ENCODE measurements around the gene UGT1A6.

Gene UGT1A6

GRCh38 chr2:233817361-233817911, 124.7 kb downstream of the UGT1A6 start:
- no peak overlapping the region for H3K27ac Mint-ChIP-seq
- no peaks in the 10 kb centered on the region for H3K36me3 Mint-ChIP-seq (ENCODE audit: low read depth)
- H3K4me3 Mint-ChIP-seq = no peak overlapping the region
- DNase-seq = no peak
- no peaks in the 10 kb centered on the region for H3K9me3 Mint-ChIP-seq
- no peaks in the 10 kb centered on the region for H3K4me1 Mint-ChIP-seq (ENCODE audit: low read depth)
- peaks cover 2% of the 10 kb centered on the region for H3K27me3 Mint-ChIP-seq

- Mint-ChIP-seq H3K36me3 (ENCODE audit: low read depth) (no peaks in the 10 kb centered on the region), H3K27ac (no peak overlapping the region), H3K9me3 (no peaks in the 10 kb centered on the region), H3K4me1 (ENCODE audit: low read depth) (no peaks in the 10 kb centered on the region), H3K27me3 (peaks cover 2% of the 10 kb centered on the region), H3K4me3 (no peak overlapping the region)
- peak; percentile 13 for DNase-seq
Observed at GRCh38 chr2:233817995-233818638, 125.4 kb downstream of the UGT1A6 start.

GRCh38 chr2:233818639-233819621, 126.2 kb downstream of the UGT1A6 start:
- Mint-ChIP-seq H3K36me3 (ENCODE audit: low read depth) (no peaks in the 10 kb centered on the region), H3K27me3 (peaks cover 2% of the 10 kb centered on the region), H3K27ac (no peak overlapping the region), H3K9me3 (no peaks in the 10 kb centered on the region), H3K4me1 (ENCODE audit: low read depth) (no peaks in the 10 kb centered on the region), H3K4me3 (no peak overlapping the region)
- peak; percentile 15 for DNase-seq

DNA sequence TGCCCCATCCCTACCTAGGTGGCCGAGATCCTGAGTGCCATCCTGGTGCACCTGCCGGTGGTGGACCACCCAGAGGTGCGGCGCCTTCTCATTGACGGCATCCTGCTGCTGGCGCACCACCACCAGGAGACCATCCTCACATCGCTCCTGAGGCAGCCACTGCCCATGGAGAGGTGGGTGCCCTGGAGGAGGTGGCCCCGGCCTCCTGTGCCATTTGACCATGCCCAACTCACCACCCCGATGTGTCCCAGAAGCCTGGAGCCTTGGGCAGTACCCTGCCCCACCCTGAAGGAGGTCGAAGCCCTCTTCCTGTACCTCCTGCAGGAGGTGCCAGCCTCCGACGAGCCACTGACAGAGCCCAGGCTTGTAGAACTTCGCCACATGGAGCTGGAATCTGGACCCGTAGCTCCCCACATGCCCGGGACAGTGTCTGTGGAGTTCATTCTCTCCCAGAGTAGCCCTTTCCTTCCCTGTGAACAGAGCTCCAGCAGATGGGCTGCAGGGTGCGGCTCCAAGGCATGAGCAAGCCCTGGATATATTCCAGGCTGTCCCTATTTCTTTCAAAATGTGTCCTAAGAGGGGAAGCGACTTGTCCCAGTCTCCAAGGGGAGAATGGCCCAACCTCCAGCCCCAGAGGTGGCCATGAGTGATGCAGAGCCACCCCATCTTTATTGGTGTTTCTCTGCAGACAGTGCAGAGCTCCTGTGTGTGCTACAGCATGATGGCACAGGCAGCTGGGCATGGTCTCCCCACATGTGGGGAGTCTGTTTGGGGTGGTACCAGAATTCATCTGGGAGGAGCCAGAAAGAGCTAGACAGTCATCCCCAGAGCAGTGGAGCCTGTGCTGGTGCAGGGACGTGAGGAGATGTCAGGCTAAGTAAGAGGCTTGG, 127.4 kb downstream of the UGT1A6 start:
- no peaks in the 10 kb centered on the region for H3K27me3 Mint-ChIP-seq
- no peaks in the 10 kb centered on the region for H3K9me3 Mint-ChIP-seq
- H3K36me3 Mint-ChIP-seq (ENCODE audit: low read depth) = no peaks in the 10 kb centered on the region
- H3K4me1 Mint-ChIP-seq (ENCODE audit: low read depth) = no peaks in the 10 kb centered on the region
- no peak overlapping the region for H3K4me3 Mint-ChIP-seq
- DNase-seq = no peak
- no peak overlapping the region for H3K27ac Mint-ChIP-seq

GRCh38 chr2:233820774-233821105, 128.1 kb downstream of the UGT1A6 start:
- no peaks in the 10 kb centered on the region for H3K36me3 Mint-ChIP-seq (ENCODE audit: low read depth)
- no peaks in the 10 kb centered on the region for H3K9me3 Mint-ChIP-seq
- H3K27ac Mint-ChIP-seq = no peak overlapping the region
- H3K4me3 Mint-ChIP-seq = no peak overlapping the region
- peak; percentile 5 for DNase-seq
- no peaks in the 10 kb centered on the region for H3K4me1 Mint-ChIP-seq (ENCODE audit: low read depth)
- peaks cover 3% of the 10 kb centered on the region for H3K27me3 Mint-ChIP-seq

DNA sequence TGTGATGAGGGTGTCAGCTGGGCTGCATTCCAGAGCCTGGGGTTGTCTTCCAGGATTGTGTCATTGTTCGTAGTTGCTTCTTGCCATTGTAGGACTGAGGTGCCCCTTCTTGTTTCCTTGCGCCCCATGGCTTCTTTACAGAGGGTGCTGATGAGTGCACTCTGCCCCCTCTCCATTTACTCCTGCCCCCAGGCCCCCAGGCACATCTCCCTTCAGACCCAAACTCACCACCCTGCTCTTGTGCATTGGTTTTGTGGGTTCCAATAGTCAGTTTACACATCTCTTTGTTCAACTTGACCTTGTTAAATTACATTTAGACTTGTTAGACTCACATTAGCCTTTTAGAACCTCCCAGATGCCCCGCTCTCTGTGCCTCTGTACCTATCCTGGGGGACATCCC, 128.5 kb downstream of the UGT1A6 start:
- DNase-seq = no peak
- Mint-ChIP-seq H3K36me3 (ENCODE audit: low read depth) (no peaks in the 10 kb centered on the region), H3K4me3 (no peak overlapping the region), H3K9me3 (no peaks in the 10 kb centered on the region), H3K4me1 (ENCODE audit: low read depth) (no peaks in the 10 kb centered on the region), H3K27me3 (peaks cover 4% of the 10 kb centered on the region), H3K27ac (no peak overlapping the region)

GRCh38 chr2:233821709-233822100, 129.0 kb downstream of the UGT1A6 start:
- peaks cover 6% of the 10 kb centered on the region for H3K27me3 Mint-ChIP-seq
- H3K9me3 Mint-ChIP-seq = no peaks in the 10 kb centered on the region
- no peak for DNase-seq
- H3K36me3 Mint-ChIP-seq (ENCODE audit: low read depth) = no peaks in the 10 kb centered on the region
- no peak overlapping the region for H3K27ac Mint-ChIP-seq
- H3K4me1 Mint-ChIP-seq (ENCODE audit: low read depth) = no peaks in the 10 kb centered on the region
- H3K4me3 Mint-ChIP-seq = no peak overlapping the region

GRCh38 chr2:233822101-233822771, 129.5 kb downstream of the UGT1A6 start:
- no peaks in the 10 kb centered on the region for H3K4me1 Mint-ChIP-seq (ENCODE audit: low read depth)
- no peaks in the 10 kb centered on the region for H3K36me3 Mint-ChIP-seq (ENCODE audit: low read depth)
- H3K9me3 Mint-ChIP-seq = no peaks in the 10 kb centered on the region
- H3K27ac Mint-ChIP-seq = no peak overlapping the region
- H3K27me3 Mint-ChIP-seq = peaks cover 6% of the 10 kb centered on the region
- no peak for DNase-seq
- no peak overlapping the region for H3K4me3 Mint-ChIP-seq
